HCT116 (cell line): ENCODE measurements around the gene MRPS7. TPM values are rescaled to one million over a fixed set of nuclear protein-coding genes. Genes with fewer than 3 reads are reported as not detected.
A peak's percentile ranks its signal among the peaks of the same experiment; 100 is the strongest.

Source experiments
- ATAC-seq: fragments of 200-7000 bp; cut with Tn5 transposase; 2 replicates; pipeline ENCODE4 v1.9.1; 2020; ENCODE audit warnings: mild to moderate bottlenecking, moderate library complexity
- BruUV-seq: library from RNA; stranded (reverse); fragments of 400-500 nt; replicated peaks from 2 replicates; lab custom pipeline; 2021; lab: Mats Ljungman, UMichigan
- CTCF ChIA-PET: fragments of 300-600 bp; sonication (Branson Sonifier 250); formaldehyde crosslinking; loops from one replicate; lab custom pipeline; 2021; ENCODE audit warnings: antibody characterized with exemption; lab: Charles Lee
- POLR2A ChIA-PET: fragments of 300-600, 350-600 bp; sonication (Branson Sonifier 250); formaldehyde crosslinking; loops from one replicate; lab custom pipeline; 2021; ENCODE audit warnings: antibody characterized with exemption; lab: Charles Lee
- RAD21 ChIA-PET, 2 experiments: fragments of 300-600 bp; sonication (Branson Sonifier 250); formaldehyde crosslinking; loops; one replicate each; lab custom pipeline; 2023; ENCODE audit warnings: low total read pairs in 2 of 2; ENCODE audit not compliant: uncharacterized antibody in 2 of 2, unreplicated experiment in 2 of 2, low non-redundant PET in 1 of 2; lab: Charles Lee
- DNase-seq: peaks from one replicate; pipeline ENCODE4 v3.0.0-alpha.2; 2010; ENCODE audit warnings: low read depth, low spot score
- H2AFZ ChIP-seq: fragments of 200-600 bp; shearing (Covaris generic), sonication (generic); 2 replicates; pipeline ENCODE4 v1.6.1; 2017; ENCODE audit warnings: low read depth, mixed run types, mixed read lengths, antibody characterized with exemption, low read length; ENCODE audit not compliant: poor library complexity, severe bottlenecking
- H3K27ac ChIP-seq: 2 replicates; pipeline ENCODE4 v1.5.1; 2012; ENCODE audit warnings: low read depth, low read length
- H3K27me3 ChIP-seq: fragments of 200-600 bp; sonication (generic); 2 replicates; pipeline ENCODE4 v1.6.1; 2016; ENCODE audit warnings: mixed run types, low read length, mixed read lengths; ENCODE audit not compliant: insufficient read depth
- H3K36me3 ChIP-seq, 2 experiments: fragments of 200-500 bp in 1 of 2; fragments of 200-600 bp in 1 of 2; sonication (Bioruptor generic) in 1 of 2; sonication (generic) in 1 of 2; 2 replicates each; pipeline versions ENCODE4 v1.5.1 to v1.6.1; 2014 to 2016; ENCODE audit warnings: low read length in 2 of 2, inconsistent platforms in 1 of 2, mixed read lengths in 1 of 2, mixed run types in 1 of 2; ENCODE audit not compliant: insufficient read depth in 2 of 2, control insufficient read depth in 1 of 2
- H3K4me1 ChIP-seq, 2 experiments: fragments of 200-600 bp in 1 of 2; sonication (generic) in 1 of 2; 2 replicates each; pipeline versions ENCODE4 v1.5.1 to v1.6.1; 2012 to 2017; ENCODE audit warnings: low read length in 2 of 2, inconsistent platforms in 1 of 2, mild to moderate bottlenecking in 1 of 2, mixed read lengths in 1 of 2, mixed run types in 1 of 2, moderate library complexity in 1 of 2; ENCODE audit not compliant: insufficient read depth in 2 of 2, control insufficient read depth in 1 of 2
- H3K4me2 ChIP-seq: fragments of 200-600 bp; sonication (generic); 2 replicates; pipeline ENCODE4 v1.6.1; 2017; ENCODE audit warnings: mixed run types, low read length, mixed read lengths
- H3K4me3 ChIP-seq, 2 experiments: fragments of 200-600 bp in 1 of 2; sonication (generic) in 1 of 2; replicated peaks in 1 of 2; 2 replicates each; pipeline ENCODE4 v1.5.1; 2011 to 2016; ENCODE audit warnings: low read length in 2 of 2, control low read depth in 1 of 2, low read depth in 1 of 2, mild to moderate bottlenecking in 1 of 2, mixed read lengths in 1 of 2, mixed run types in 1 of 2
- H3K79me2 ChIP-seq: fragments of 200-600 bp; sonication (generic); 2 replicates; pipeline ENCODE4 v1.6.1; 2017; ENCODE audit warnings: mild to moderate bottlenecking, mixed run types, low read length, moderate library complexity, mixed read lengths; ENCODE audit not compliant: insufficient read depth
- H3K9ac ChIP-seq: fragments of 200-600 bp; sonication (generic); 2 replicates; pipeline ENCODE4 v1.6.1; 2016; ENCODE audit warnings: low read length, mixed read lengths
- H3K9me2 ChIP-seq: fragments of 200-600 bp; sonication (generic), shearing (Covaris generic); 2 replicates; pipeline ENCODE4 v1.6.1; 2017; ENCODE audit warnings: mixed run types, mild to moderate bottlenecking, moderate library complexity; ENCODE audit not compliant: insufficient read depth
- H3K9me3 ChIP-seq, 2 experiments: fragments of 200-500 bp in 1 of 2; fragments of 200-600 bp in 1 of 2; sonication (Bioruptor generic) in 1 of 2; sonication (generic) in 1 of 2; 2 replicates each; pipeline ENCODE4 v1.6.1; 2014 to 2017; ENCODE audit warnings: low read length in 2 of 2, mixed read lengths in 2 of 2, inconsistent platforms in 1 of 2, low read depth in 1 of 2, mild to moderate bottlenecking in 1 of 2, mixed run types in 1 of 2, moderate library complexity in 1 of 2; ENCODE audit not compliant: control insufficient read depth in 1 of 2, insufficient read depth in 1 of 2
- H4K20me1 ChIP-seq: fragments of 200-600 bp; sonication (generic), shearing (Covaris generic); 2 replicates; pipeline ENCODE4 v1.6.1; 2017; ENCODE audit warnings: mixed run types, mild to moderate bottlenecking, moderate library complexity; ENCODE audit not compliant: insufficient read depth
- FOSL1 ChIP-seq: IDR thresholded peaks from 2 replicates; pipeline ENCODE4 v1.6.1; 2012; ENCODE audit warnings: low read depth
- POLR2AphosphoS5 ChIP-seq: IDR thresholded peaks from 2 replicates; pipeline ENCODE4 v1.6.1; 2011; ENCODE audit warnings: mild to moderate bottlenecking, low read depth, low read length, moderate library complexity
- RAD21 ChIP-seq: IDR thresholded peaks from 2 replicates; pipeline ENCODE4 v1.6.1; 2012; ENCODE audit warnings: low read depth, mild to moderate bottlenecking
- SIN3A ChIP-seq: IDR thresholded peaks from 2 replicates; pipeline ENCODE4 v1.6.1; 2012; ENCODE audit warnings: low read depth
- SP1 ChIP-seq: IDR thresholded peaks from 2 replicates; pipeline ENCODE4 v1.6.1; 2012; ENCODE audit warnings: low read depth
- YY1 ChIP-seq: IDR thresholded peaks from 2 replicates; pipeline ENCODE4 v1.6.1; 2011; ENCODE audit warnings: low read length, low read depth, moderate library complexity, mild to moderate bottlenecking; ENCODE audit not compliant: insufficient replicate concordance; ENCODE audit errors: extremely low read depth
- intact Hi-C: fragments of 100-400 bp; cut with micrococcal nuclease; formaldehyde crosslinking; loops from 2 replicates; pipeline ENCODE4 v1.10.0; 2022
- total RNA-seq: library from RNA; stranded (reverse); gene quantifications from one replicate; pipeline ENCODE4 v1.2.1, GENCODE V29; 2021; ENCODE audit not compliant: unreplicated experiment
- TF ChIP-seq, protein P1 (sequence below), 3 experiments: fragments of 200-600 bp in 1 of 3; sonication (generic) in 1 of 3; IDR thresholded peaks in 2 of 3; conservative IDR thresholded peaks in 1 of 3; 2 replicates each; pipeline ENCODE4 v1.5.1; 2012 to 2017; ENCODE audit warnings: low read depth in 2 of 3, low read length in 2 of 3, antibody characterized with exemption in 1 of 3, borderline replicate concordance in 1 of 3, control low read depth in 1 of 3, mild to moderate bottlenecking in 1 of 3, mixed read lengths in 1 of 3, mixed run types in 1 of 3, moderate library complexity in 1 of 3; ENCODE audit not compliant: insufficient read depth in 1 of 3

Gene MRPS7
- total RNA-seq, 1 experiment from 2014 or later, result 104 TPM

DNA sequence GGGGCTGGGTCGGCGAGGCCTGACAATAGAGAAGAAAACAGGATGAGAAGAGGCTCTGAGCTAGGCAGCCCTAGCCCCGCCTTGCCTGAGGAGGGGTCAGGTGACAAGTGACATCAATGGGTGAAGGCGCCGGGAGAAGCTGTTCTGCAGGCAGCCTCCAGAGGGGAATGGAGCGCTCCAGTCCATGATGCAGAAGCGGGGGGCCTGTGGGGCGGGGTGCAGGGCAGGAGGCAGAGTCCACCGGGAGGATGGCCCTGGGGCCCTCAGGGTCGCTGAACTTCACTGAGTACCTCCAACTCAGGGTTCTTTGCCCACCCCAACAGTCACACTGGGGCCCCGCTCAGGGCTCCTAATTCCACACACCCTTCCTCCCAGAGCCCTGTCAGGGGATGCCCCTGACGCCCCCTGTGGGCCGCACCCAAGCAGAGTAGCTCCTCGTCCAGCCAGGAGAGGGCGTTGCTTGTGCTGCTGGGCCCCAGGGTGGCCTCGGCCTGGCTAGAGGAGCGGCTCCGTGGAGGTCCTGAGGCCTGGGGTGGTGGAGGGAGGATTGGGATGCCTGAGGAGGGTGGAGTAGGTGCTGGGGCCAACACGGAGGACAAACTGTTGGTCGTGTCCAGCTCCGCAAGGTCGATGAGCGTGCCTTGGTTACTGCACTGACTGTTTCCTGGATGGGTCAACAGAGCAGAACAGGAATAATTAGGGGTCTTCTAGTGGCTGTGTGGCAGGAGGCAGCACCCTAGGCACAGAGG is 21.1 kb upstream of the MRPS7 start:
- Histone ChIP-seq H3K36me3 (peaks cover 62 to 83% of the 10 kb centered on the region in 2 experiments), H3K4me1 (peaks cover 0 to 11% of the 10 kb centered on the region in 2 experiments; a peak in 1 of 4 replicates), H3K4me2 (no peak overlapping the region), H4K20me1 (peaks cover 6% of the 10 kb centered on the region; the same call in 1 of the 2 replicates), H3K79me2 (no peaks in the 10 kb centered on the region), H2AFZ (no peak overlapping the region), H3K27me3 (no peaks in the 10 kb centered on the region), H3K27ac (peak overlapping the region; percentile 40; the same call in 1 of the 2 replicates), H3K9me2 (no peaks in the 10 kb centered on the region), H3K9ac (no peak overlapping the region), H3K9me3 (no peaks in the 10 kb centered on the region), H3K4me3 (no peak overlapping the region)
- TF ChIP-seq SIN3A (no peak), POLR2AphosphoS5 (peak; percentile 44), RAD21 (peak; percentile 69), YY1 (peak; percentile 43), FOSL1 (no peak), SP1 (no peak)
- TF ChIP-seq, protein P1, sequence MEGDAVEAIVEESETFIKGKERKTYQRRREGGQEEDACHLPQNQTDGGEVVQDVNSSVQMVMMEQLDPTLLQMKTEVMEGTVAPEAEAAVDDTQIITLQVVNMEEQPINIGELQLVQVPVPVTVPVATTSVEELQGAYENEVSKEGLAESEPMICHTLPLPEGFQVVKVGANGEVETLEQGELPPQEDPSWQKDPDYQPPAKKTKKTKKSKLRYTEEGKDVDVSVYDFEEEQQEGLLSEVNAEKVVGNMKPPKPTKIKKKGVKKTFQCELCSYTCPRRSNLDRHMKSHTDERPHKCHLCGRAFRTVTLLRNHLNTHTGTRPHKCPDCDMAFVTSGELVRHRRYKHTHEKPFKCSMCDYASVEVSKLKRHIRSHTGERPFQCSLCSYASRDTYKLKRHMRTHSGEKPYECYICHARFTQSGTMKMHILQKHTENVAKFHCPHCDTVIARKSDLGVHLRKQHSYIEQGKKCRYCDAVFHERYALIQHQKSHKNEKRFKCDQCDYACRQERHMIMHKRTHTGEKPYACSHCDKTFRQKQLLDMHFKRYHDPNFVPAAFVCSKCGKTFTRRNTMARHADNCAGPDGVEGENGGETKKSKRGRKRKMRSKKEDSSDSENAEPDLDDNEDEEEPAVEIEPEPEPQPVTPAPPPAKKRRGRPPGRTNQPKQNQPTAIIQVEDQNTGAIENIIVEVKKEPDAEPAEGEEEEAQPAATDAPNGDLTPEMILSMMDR (IDR thresholded peaks at IDR 0.05 in 2 of 3, conservative IDR thresholded peaks at IDR 0.05 in 1 of 3; ENCODE audit: borderline replicate concordance in 1 of 3, insufficient read depth in 1 of 3, low read depth in 2 of 3, low read length in 2 of 3), result peak; percentile 99 to 100 (median 100)
- ATAC-seq (peak; percentile 80), DNase-seq (peak; percentile 35)
- BruUV-seq, result TSS peak; percentile 6
- ChIA-PET POLR2A (interaction anchor here (1.0 to 1.5 kb wide), 3 partner anchors 21 to 127 kb away, joined by 3 to 6 read pairs (median 6); partner anchors contain the start of genes GGA3, MIF4GD and MRPS7), RAD21 (no interaction called here), CTCF (interaction anchor here (0.6 to 3.3 kb wide), 25 partner anchors 9 to 507 kb away, joined by 3 to 30 read pairs (median 4); partner anchors contain the start of genes GGA3, GRB2, JPT1 and MIF4GD)
- intact Hi-C loops, result loop anchor here (1.0 to 2.0 kb wide), 2 partner anchors 164 to 172 kb away; partner anchors contain the start of gene GRB2
